H1 (cell line): ENCODE measurements around the gene DNAH8. TPM values are rescaled to one million over a fixed set of nuclear protein-coding genes. Genes with fewer than 3 reads are reported as not detected.

Experiments used
- CTCF ChIA-PET: fragments of 300-600 bp; sonication (Branson Sonifier 250); formaldehyde crosslinking; loops from one replicate; lab custom pipeline; 2021; ENCODE audit not compliant: partially characterized antibody; lab: Charles Lee
- POLR2A ChIA-PET: fragments of 300-600 bp; sonication (Branson Sonifier 250); formaldehyde crosslinking; loops from one replicate; lab custom pipeline; 2021; ENCODE audit warnings: inconsistent platforms; ENCODE audit not compliant: partially characterized antibody; lab: Charles Lee
- DNase-seq, 2 experiments: peaks; one replicate each; pipeline versions ENCODE4 v3.0.0 to v3.0.0-alpha.2; 2010 to 2022; ENCODE audit warnings: low spot score in 2 of 2, low read depth in 1 of 2, mixed read lengths in 1 of 2
- FAIRE-seq: peaks from 2 replicates; lab custom pipeline; 2011; peaks lifted over from hg19 to GRCh38; lab: Jason Lieb, UNC
- H2AFZ ChIP-seq: 2 replicates; pipeline ENCODE4 v1.8.1; 2012; ENCODE audit warnings: low read length, inconsistent platforms
- H2AK5ac ChIP-seq: 2 replicates; pipeline ENCODE4 v1.6.1; 2013; ENCODE audit warnings: low read depth, low read length
- H2BK120ac ChIP-seq: replicated peaks from 2 replicates; pipeline ENCODE3; 2013; ENCODE audit warnings: low read depth, low read length, inconsistent platforms
- H2BK12ac ChIP-seq: 2 replicates; pipeline ENCODE4 v1.6.1; 2013; ENCODE audit warnings: low read depth, low read length
- H2BK15ac ChIP-seq: 2 replicates; pipeline ENCODE4 v1.6.1; 2013; ENCODE audit warnings: low read length
- H2BK20ac ChIP-seq: 2 replicates; pipeline ENCODE4 v1.6.1; 2013; ENCODE audit warnings: low read length
- H2BK5ac ChIP-seq: 2 replicates; pipeline ENCODE4 v1.6.1; 2013; ENCODE audit warnings: low read depth, low read length
- H3K14ac ChIP-seq: 2 replicates; pipeline ENCODE4 v1.6.1; 2013; ENCODE audit warnings: inconsistent platforms; ENCODE audit not compliant: insufficient read length
- H3K18ac ChIP-seq: 2 replicates; pipeline ENCODE4 v1.6.1; 2013; ENCODE audit warnings: low read length; ENCODE audit errors: extremely low read depth
- H3K23ac ChIP-seq: 2 replicates; pipeline ENCODE4 v1.6.1; 2013; ENCODE audit warnings: inconsistent platforms; ENCODE audit not compliant: insufficient read length
- H3K23me2 ChIP-seq: 2 replicates; pipeline ENCODE4 v1.6.1; 2013; ENCODE audit warnings: low read depth, low read length
- H3K27ac ChIP-seq: 2 replicates; pipeline ENCODE4 v1.6.1; 2011; ENCODE audit warnings: low read depth, low read length, inconsistent platforms
- H3K27me3 ChIP-seq, 4 experiments: replicated peaks in 1 of 4; 1 replicate in 1 of 4; 2 replicates in 3 of 4; pipeline versions ENCODE4 v1.6.1 to v1.8.1; 2011 to 2013; ENCODE audit warnings: low read length in 3 of 4, mild to moderate bottlenecking in 3 of 4, inconsistent platforms in 2 of 4, mixed read lengths in 2 of 4, moderate library complexity in 1 of 4; ENCODE audit not compliant: control insufficient read depth in 3 of 4, insufficient read depth in 3 of 4; ENCODE audit errors: extremely low read depth in 1 of 4
- H3K36me3 ChIP-seq, 4 experiments: 2 replicates each; pipeline versions ENCODE4 v1.6.1 to v1.8.1; 2011 to 2013; ENCODE audit warnings: mild to moderate bottlenecking in 4 of 4, low read length in 3 of 4, moderate library complexity in 2 of 4, control low read depth in 1 of 4, inconsistent platforms in 1 of 4; ENCODE audit not compliant: insufficient read depth in 4 of 4, control insufficient read depth in 2 of 4
- H3K4ac ChIP-seq: replicated peaks from 2 replicates; pipeline ENCODE3; 2013; ENCODE audit warnings: low read length, low read depth, mixed read lengths, inconsistent platforms; ENCODE audit not compliant: insufficient read length
- H3K4me1 ChIP-seq, 4 experiments: replicated peaks in 1 of 4; 1 replicate in 1 of 4; 2 replicates in 3 of 4; pipeline versions ENCODE4 v1.6.1 to v1.8.1; 2011 to 2013; ENCODE audit warnings: low read length in 3 of 4, inconsistent platforms in 2 of 4, mixed read lengths in 1 of 4; ENCODE audit not compliant: insufficient read depth in 4 of 4, control insufficient read depth in 3 of 4
- H3K4me2 ChIP-seq, 2 experiments: 2 replicates each; pipeline versions ENCODE4 v1.6.1 to v1.8.1; 2011 to 2013; ENCODE audit warnings: low read depth in 2 of 2, low read length in 2 of 2, control low read depth in 1 of 2, inconsistent platforms in 1 of 2, mild to moderate bottlenecking in 1 of 2; ENCODE audit not compliant: insufficient read depth in 1 of 2
- H3K4me3 ChIP-seq, 4 experiments: fragments of 200-600, 300-600 bp in 1 of 4; sonication (generic), shearing (Covaris generic), sonication (Bioruptor Twin) in 1 of 4; 2 replicates each; pipeline versions ENCODE4 v1.5.1 to v1.8.1; 2011 to 2016; ENCODE audit warnings: low read length in 4 of 4, low read depth in 3 of 4, control low read depth in 2 of 4, inconsistent platforms in 2 of 4, mild to moderate bottlenecking in 2 of 4, mixed read lengths in 1 of 4, moderate library complexity in 1 of 4; ENCODE audit not compliant: insufficient read depth in 2 of 4; ENCODE audit errors: extremely low read depth in 1 of 4
- H3K56ac ChIP-seq: replicated peaks from 2 replicates; pipeline ENCODE3; 2013; ENCODE audit warnings: low read depth, mild to moderate bottlenecking, mixed read lengths, low read length, inconsistent platforms; ENCODE audit not compliant: insufficient read length
- H3K79me1 ChIP-seq: 2 replicates; pipeline ENCODE4 v1.6.1; 2013; ENCODE audit warnings: low read depth, low read length, control low read depth
- H3K79me2 ChIP-seq, 2 experiments: 2 replicates each; pipeline versions ENCODE4 v1.6.1 to v1.8.1; 2012 to 2013; ENCODE audit warnings: low read length in 2 of 2, mild to moderate bottlenecking in 2 of 2, inconsistent platforms in 1 of 2; ENCODE audit not compliant: insufficient read depth in 2 of 2, control insufficient read depth in 1 of 2
- H3K9ac ChIP-seq, 4 experiments: replicated peaks in 1 of 4; 1 replicate in 1 of 4; 2 replicates in 3 of 4; pipeline versions ENCODE4 v1.6.1 to v1.8.1; 2011 to 2013; ENCODE audit warnings: low read depth in 3 of 4, low read length in 3 of 4, control low read depth in 2 of 4, mild to moderate bottlenecking in 2 of 4, moderate library complexity in 2 of 4, inconsistent platforms in 1 of 4; ENCODE audit errors: extremely low read depth in 1 of 4
- H3K9me3 ChIP-seq, 2 experiments: 2 replicates each; pipeline versions ENCODE4 v1.6.1 to v1.8.1; 2012 to 2013; ENCODE audit warnings: mild to moderate bottlenecking in 2 of 2, moderate library complexity in 2 of 2, control low read depth in 1 of 2, inconsistent platforms in 1 of 2, low read depth in 1 of 2, low read length in 1 of 2, mixed read lengths in 1 of 2; ENCODE audit not compliant: insufficient read depth in 2 of 2
- H4K20me1 ChIP-seq, 2 experiments: replicated peaks in 1 of 2; 2 replicates each; pipeline versions ENCODE3 to v1.8.1; 2011 to 2013; ENCODE audit warnings: inconsistent platforms in 2 of 2, low read length in 2 of 2, mild to moderate bottlenecking in 1 of 2; ENCODE audit not compliant: insufficient read depth in 2 of 2, control insufficient read depth in 1 of 2
- H4K5ac ChIP-seq: 2 replicates; pipeline ENCODE4 v1.6.1; 2013; ENCODE audit warnings: low read length, low read depth, mixed read lengths, inconsistent platforms; ENCODE audit not compliant: insufficient read length
- H4K8ac ChIP-seq: 2 replicates; pipeline ENCODE4 v1.8.0; 2013; ENCODE audit warnings: mild to moderate bottlenecking, moderate library complexity, low read length, inconsistent platforms; ENCODE audit not compliant: insufficient read depth; ENCODE audit errors: extremely low read depth
- H4K91ac ChIP-seq: replicated peaks from 2 replicates; pipeline ENCODE3; 2013; ENCODE audit warnings: low read length, mixed read lengths, inconsistent platforms; ENCODE audit not compliant: insufficient read length
- ASH2L ChIP-seq: fragments of 200-600, 300-600 bp; sonication (generic); IDR thresholded peaks from one replicate; pipeline ENCODE4 v1.7.1; 2017; ENCODE audit warnings: low read length
- BCL11A ChIP-seq, 2 experiments: IDR thresholded peaks; one replicate each; pipeline ENCODE4 v1.6.1; 2011; ENCODE audit warnings: low read depth in 2 of 2, low read length in 2 of 2, mild to moderate bottlenecking in 2 of 2
- GABPA ChIP-seq: IDR thresholded peaks from 2 replicates; pipeline ENCODE4 v1.6.1; 2011; ENCODE audit warnings: mild to moderate bottlenecking, low read length, moderate library complexity, borderline replicate concordance; ENCODE audit not compliant: insufficient read depth
- TBP ChIP-seq: IDR thresholded peaks from 2 replicates; pipeline ENCODE4 v1.6.1; 2011; ENCODE audit warnings: low read depth, low read length, improper control_type of control experiment
- WGBS, 2 experiments: shearing (Covaris generic) in 1 of 2; methylation state at CpG; one replicate each; pipeline versions ENCODE4 v1.1.6 to v1.1.7; 2013 to 2015; ENCODE audit warnings: low lambda C conversion rate in 2 of 2, mixed read lengths in 2 of 2, inconsistent platforms in 1 of 2, low coverage in 1 of 2, missing lambda C conversion rate in 1 of 2; ENCODE audit not compliant: insufficient replicate concordance in 2 of 2, insufficient coverage in 1 of 2, insufficient read length in 1 of 2; ENCODE audit errors: extremely low coverage in 1 of 2, missing lambda C conversion rate in 1 of 2; 5-methylcytosine and 5-hydroxymethylcytosine counted together
- polyA plus RNA-seq, 7 experiments: library from polyadenylated mRNA; depleted of rRNA in 3 of 7; stranded (reverse) in 5 of 7; unstranded in 2 of 7; fragments of >200 nt in 5 of 7; fragments of 200-250 nt in 2 of 7; gene quantifications; 1 replicate in 5 of 7; 2 replicates in 1 of 7; 4 replicates in 1 of 7; pipeline versions ENCODE4 v1.2.1 to v1.2.3, GENCODE V29; 2011 to 2013; ENCODE audit warnings: missing spikeins in 2 of 7, mixed read lengths in 2 of 7
- total RNA-seq: library from RNA; stranded (reverse); fragmentation: NEBNext Ultra II Directional; extraction: Animal tissue kit (Norgen Biotek cat#: 25700); gene quantifications from 2 replicates; pipeline ENCODE4 v1.2.1, GENCODE V29; 2021

DNAH8 gene
- total and polyA plus RNA-seq, 2 of the 8 experiments (the other 6 are each of a cell fraction or from before 2014, with no cell fraction given), result under 0.01 TPM; not detected in 1

GRCh38 chr6:38906582-38906981 lies 191.5 kb downstream of the DNAH8 start:
- Histone ChIP-seq H2BK120ac (no peak overlapping the region), H3K18ac (no peak overlapping the region), H3K9me3 (no peaks in the 10 kb centered on the region), H3K79me1 (no peaks in the 10 kb centered on the region), H2BK12ac (no peak overlapping the region), H2AK5ac (no peak overlapping the region), H4K20me1 (no peaks in the 10 kb centered on the region), H4K8ac (no peak overlapping the region), H3K4me3 (no peak overlapping the region), H3K4ac (no peak overlapping the region), H3K27ac (no peak overlapping the region), H3K4me1 (peaks cover 2 to 8% (median 6%) of the 10 kb centered on the region in 4 experiments; a peak in 4 of 7 replicates), H3K23ac (no peak overlapping the region), H2AFZ (no peak overlapping the region), H3K14ac (no peak overlapping the region), H2BK15ac (no peak overlapping the region)
- no peak for DNase-seq
- no peak for FAIRE-seq
- CTCF ChIA-PET, result interaction anchor here (1.4 kb wide), 1 partner anchor 196 kb away, joined by 4 read pairs; no protein-coding TSS in a partner anchor
- no peak for TF ChIP-seq BCL11A (IDR thresholded peaks at IDR 0.05; ENCODE audit: low read depth in 2 of 2, low read length in 2 of 2)
- no peak for TF ChIP-seq ASH2L
- no peak for TF ChIP-seq TBP
- no peak for TF ChIP-seq GABPA
- TF ChIP-seq, all 59 proteins: peak for 0
- Histone ChIP-seq H2BK5ac (no peak overlapping the region), H3K27me3 (no peaks in the 10 kb centered on the region), H3K56ac (no peak overlapping the region), H3K36me3 (no peaks in the 10 kb centered on the region), H3K23me2 (no peaks in the 10 kb centered on the region), H3K4me2 (no peak overlapping the region), H3K9ac (no peak overlapping the region), H4K91ac (no peak overlapping the region), H2BK20ac (no peak overlapping the region), H4K5ac (no peak overlapping the region), H3K79me2 (no peaks in the 10 kb centered on the region)
- 90% methylated on average over 4 of the region's 4 CpGs; no CpG with 5 or more reads in 1 of the 2 experiments for WGBS, 2 experiments
- POLR2A ChIA-PET, result no interaction called here
